ENCODE measurements around the gene NFKBIB. TPM values are rescaled to one million over a fixed set of nuclear protein-coding genes. Genes with fewer than 3 reads are reported as not detected.

NFKBIB gene
- total RNA-seq, 1 donor from 2014 or later = 21.7 TPM

- no peaks in the 10 kb centered on the region for H3K79me2 ChIP-seq (ENCODE audit: insufficient read depth, low read length)
- peaks cover 4% of the 10 kb centered on the region for H3K4me1 Mint-ChIP-seq (ENCODE audit: low read depth, unreplicated experiment)
- peak overlapping the region; percentile 88 for H3K4me2 ChIP-seq (ENCODE audit: low read length)
- no peaks in the 10 kb centered on the region for H3K9me3 Mint-ChIP-seq (ENCODE audit: unreplicated experiment)
- H3K9me3 ChIP-seq (ENCODE audit: insufficient read depth, low read depth, low read length) = no peaks in the 10 kb centered on the region
- H3K4me1 ChIP-seq (ENCODE audit: insufficient read depth, low read length) = peaks cover 5% of the 10 kb centered on the region
- H3K27me3 ChIP-seq (ENCODE audit: insufficient read depth, low read length) = no peaks in the 10 kb centered on the region
- H3K4me3 ChIP-seq (ENCODE audit: insufficient read depth, low read depth, low read length) = peak overlapping the region; percentile 48
- peak overlapping the region; percentile 88 for H2AFZ ChIP-seq (ENCODE audit: low read depth, low read length)
- DNase-seq (ENCODE audit: low read depth) = no peak
- peaks cover 8% of the 10 kb centered on the region for H3K27me3 Mint-ChIP-seq (ENCODE audit: low read depth, unreplicated experiment)
- no peak overlapping the region for H3K27ac Mint-ChIP-seq (ENCODE audit: unreplicated experiment)
- no peak for FAIRE-seq
- H3K9ac ChIP-seq (ENCODE audit: low read length) = peak overlapping the region; percentile 31
- TF ChIP-seq EZH2 (IDR thresholded peaks at IDR 0.05; ENCODE audit: insufficient read depth, low read length) (no peak), CTCF (IDR thresholded peaks at IDR 0.05; ENCODE audit: insufficient read depth, low read depth, low read length) (no peak)
- H4K20me1 ChIP-seq (ENCODE audit: insufficient read depth, low read length) = no peaks in the 10 kb centered on the region
- no peaks in the 10 kb centered on the region for H3K36me3 ChIP-seq (ENCODE audit: insufficient read depth, low read length)
- peak overlapping the region; percentile 27 for H3K4me3 Mint-ChIP-seq (ENCODE audit: unreplicated experiment)
- no peak overlapping the region for H3K27ac ChIP-seq (ENCODE audit: low read depth, low read length)
- no peaks in the 10 kb centered on the region for H3K36me3 Mint-ChIP-seq (ENCODE audit: low read depth, unreplicated experiment)
These were observed 30.5 kb upstream of the NFKBIB start for GRCh38 chr19:38869160-38869835.

GRCh38 chr19:38869836-38870607, 29.7 kb upstream of the NFKBIB start:
- Mint-ChIP-seq H3K36me3 (ENCODE audit: low read depth, unreplicated experiment) (no peaks in the 10 kb centered on the region), H3K27ac (ENCODE audit: unreplicated experiment) (no peak overlapping the region), H3K9me3 (ENCODE audit: unreplicated experiment) (no peaks in the 10 kb centered on the region), H3K4me1 (ENCODE audit: low read depth, unreplicated experiment) (peaks cover 4% of the 10 kb centered on the region), H3K27me3 (ENCODE audit: low read depth, unreplicated experiment) (peaks cover 8% of the 10 kb centered on the region), H3K4me3 (ENCODE audit: unreplicated experiment) (peak overlapping the region; percentile 27)
- Histone ChIP-seq H3K36me3 (ENCODE audit: insufficient read depth, low read length) (no peaks in the 10 kb centered on the region), H3K27me3 (ENCODE audit: insufficient read depth, low read length) (no peaks in the 10 kb centered on the region), H2AFZ (ENCODE audit: low read depth, low read length) (peak overlapping the region; percentile 88), H3K4me1 (ENCODE audit: insufficient read depth, low read length) (peaks cover 5% of the 10 kb centered on the region), H3K27ac (ENCODE audit: low read depth, low read length) (no peak overlapping the region), H3K79me2 (ENCODE audit: insufficient read depth, low read length) (no peaks in the 10 kb centered on the region), H3K4me2 (ENCODE audit: low read length) (peak overlapping the region; percentile 88), H4K20me1 (ENCODE audit: insufficient read depth, low read length) (no peaks in the 10 kb centered on the region), H3K9me3 (ENCODE audit: insufficient read depth, low read depth, low read length) (no peaks in the 10 kb centered on the region), H3K9ac (ENCODE audit: low read length) (peak overlapping the region; percentile 31), H3K4me3 (ENCODE audit: insufficient read depth, low read depth, low read length) (peak overlapping the region; percentile 48)
- no peak for TF ChIP-seq EZH2 (IDR thresholded peaks at IDR 0.05; ENCODE audit: insufficient read depth, low read length)
- peak; percentile 54 for TF ChIP-seq CTCF (IDR thresholded peaks at IDR 0.05; ENCODE audit: insufficient read depth, low read depth, low read length)
- DNase-seq (ENCODE audit: low read depth) (no peak), FAIRE-seq (no peak)
